Stimulated activated naive CD4-positive, alpha-beta T cell (primary cell): ENCODE measurements around the gene EHBP1L1.
"Not testable (repeated sequence)": the region's sequence is repeated elsewhere in the genome, so short reads cannot be mapped to it uniquely, and the experiment has no call there.

ENCODE experiments used
- DNase-seq, 6 experiments: peaks; one replicate each; lab custom pipeline; 2025; lab: John Stamatoyannopoulos, UW

The EHBP1L1 gene

GRCh38 chr11:65636108-65637031, 60.5 kb downstream of the EHBP1L1 start:
- DNase-seq: no peak

GRCh38 chr11:65637032-65637557, 61.2 kb downstream of the EHBP1L1 start:
- no peak for DNase-seq

GRCh38 chr11:65637794-65638419, 62.1 kb downstream of the EHBP1L1 start, which contains the start of gene SIPA1:
Gene SIPA1 (plus strand): TSS chr11:65638101. CDS start chr11:65640922, 2,821 bp downstream.
- DNase-seq: peak; percentile 54 to 79 (median 68)

- not testable (repeated sequence) for DNase-seq
Measured at GRCh38 chr11:65639228-65639597, 63.4 kb downstream of the EHBP1L1 start.

GRCh38 chr11:65639623-65640482, 64.0 kb downstream of the EHBP1L1 start:
- peak; percentile 65 to 89 (median 78) for DNase-seq

GRCh38 chr11:65640483-65641296, 64.8 kb downstream of the EHBP1L1 start:
- DNase-seq: peak in 3 of 6 experiments; percentile 31 to 50 (median 39)

- DNase-seq: peak in 1 of 6 experiments; percentile 43
Measured at GRCh38 chr11:65641297-65642013, 65.6 kb downstream of the EHBP1L1 start.
